HG02970 (cell line): ENCODE results near the gene PDXDC1.
"Not testable (repeated sequence)": the region's sequence is repeated elsewhere in the genome, so short reads cannot be mapped to it uniquely, and the experiment has no call there.

Source experiments
- ATAC-seq: cut with Tn5 transposase; IDR thresholded peaks from one replicate; pipeline ENCODE4 v1.9.1; 2021; ENCODE audit warnings: mild to moderate bottlenecking, moderate library complexity, moderate number of reproducible peaks; ENCODE audit not compliant: unreplicated experiment, low FRiP score

Gene PDXDC1

GRCh38 chr16:15057681-15058417 lies 83.0 kb downstream of the PDXDC1 start:
- no peak for ATAC-seq

- ATAC-seq: no peak
Observed at GRCh38 chr16:15059324-15059723, 84.5 kb downstream of the PDXDC1 start.

GRCh38 chr16:15062085-15062810 lies 87.4 kb downstream of the PDXDC1 start:
- ATAC-seq: not testable (repeated sequence)

GRCh38 chr16:15065961-15066360 lies 91.1 kb downstream of the PDXDC1 start:
- ATAC-seq: not testable (repeated sequence)

- ATAC-seq: not testable (repeated sequence)
Observed at GRCh38 chr16:15066690-15067089, 91.9 kb downstream of the PDXDC1 start.

GRCh38 chr16:15071013-15071412 lies 96.2 kb downstream of the PDXDC1 start:
- ATAC-seq: not testable (repeated sequence)

- not testable (repeated sequence) for ATAC-seq
Observed at GRCh38 chr16:15071916-15072769, 97.3 kb downstream of the PDXDC1 start.

GRCh38 chr16:15073101-15073500 lies 98.3 kb downstream of the PDXDC1 start:
- no peak for ATAC-seq

- ATAC-seq: not testable (repeated sequence)
Observed at GRCh38 chr16:15076161-15076560, 101.3 kb downstream of the PDXDC1 start.

GRCh38 chr16:15080883-15081282 lies 106.1 kb downstream of the PDXDC1 start:
- not testable (repeated sequence) for ATAC-seq

GRCh38 chr16:15082788-15083187 lies 108.0 kb downstream of the PDXDC1 start:
- ATAC-seq: not testable (repeated sequence)

- ATAC-seq: not testable (repeated sequence)
Observed at GRCh38 chr16:15090663-15091269, 115.9 kb downstream of the PDXDC1 start.

- ATAC-seq: not testable (repeated sequence)
Observed at GRCh38 chr16:15093571-15093954, 118.7 kb downstream of the PDXDC1 start.

GRCh38 chr16:15093955-15094827 lies 119.4 kb downstream of the PDXDC1 start, which contains the start of gene RRN3:
Gene RRN3, minus strand, starts transcription at chr16:15094272. Its CDS starts 39 bp downstream, at chr16:15094233.
- ATAC-seq: peak; percentile 93

GRCh38 chr16:15096583-15096972 lies 121.8 kb downstream of the PDXDC1 start:
- ATAC-seq: not testable (repeated sequence)

- ATAC-seq: not testable (repeated sequence)
Observed at GRCh38 chr16:15099366-15099909, 124.6 kb downstream of the PDXDC1 start.

- ATAC-seq: not testable (repeated sequence)
Observed at GRCh38 chr16:15100372-15100987, 125.7 kb downstream of the PDXDC1 start.

- not testable (repeated sequence) for ATAC-seq
Observed at GRCh38 chr16:15127641-15128425, 153.0 kb downstream of the PDXDC1 start.
